Stimulated activated CD4-positive, alpha-beta T cell treated with anti-CD3 and anti-CD28 coated beads, Interleukin-4, amount 100 ng/mL, for 24 hours (primary cell): ENCODE measurements around the gene NOXA1.
"Not testable (repeated sequence)": the region's sequence is repeated elsewhere in the genome, so short reads cannot be mapped to it uniquely, and the experiment has no call there.

ENCODE experiments used
- DNase-seq: peaks from one replicate; pipeline ENCODE4 v3.0.0-alpha.2; 2020

The NOXA1 gene

DNA sequence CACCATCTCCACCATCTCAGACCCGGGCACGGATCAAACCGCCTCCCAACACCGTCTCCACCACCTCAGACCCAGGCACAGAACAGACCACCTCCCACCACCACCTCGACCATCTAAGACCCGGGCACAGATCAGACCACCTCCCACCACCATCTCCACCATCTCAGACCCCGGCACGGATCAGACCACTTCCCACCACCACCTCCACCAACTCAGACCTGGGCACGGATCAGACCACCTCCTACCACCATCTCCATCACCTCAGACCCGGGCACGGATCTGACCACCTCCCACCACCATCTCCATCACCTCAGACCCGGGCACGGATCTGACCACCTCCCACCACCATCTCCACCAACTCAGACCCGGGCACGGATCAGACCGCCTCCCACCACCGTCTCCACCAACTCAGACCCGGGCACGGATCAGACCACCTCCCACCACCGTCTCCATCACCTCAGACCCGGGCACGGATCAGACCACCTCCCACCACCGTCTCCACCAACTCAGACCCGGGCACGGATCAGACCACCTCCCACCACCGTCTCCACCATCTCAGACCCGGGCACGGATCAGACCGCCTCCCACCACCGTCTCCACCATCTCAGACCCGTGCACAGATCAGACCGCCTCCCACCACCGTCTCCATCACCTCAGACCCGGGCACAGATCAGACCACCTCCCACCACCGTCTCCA is 43.3 kb downstream of the NOXA1 start:
- DNase-seq = not testable (repeated sequence)

DNA sequence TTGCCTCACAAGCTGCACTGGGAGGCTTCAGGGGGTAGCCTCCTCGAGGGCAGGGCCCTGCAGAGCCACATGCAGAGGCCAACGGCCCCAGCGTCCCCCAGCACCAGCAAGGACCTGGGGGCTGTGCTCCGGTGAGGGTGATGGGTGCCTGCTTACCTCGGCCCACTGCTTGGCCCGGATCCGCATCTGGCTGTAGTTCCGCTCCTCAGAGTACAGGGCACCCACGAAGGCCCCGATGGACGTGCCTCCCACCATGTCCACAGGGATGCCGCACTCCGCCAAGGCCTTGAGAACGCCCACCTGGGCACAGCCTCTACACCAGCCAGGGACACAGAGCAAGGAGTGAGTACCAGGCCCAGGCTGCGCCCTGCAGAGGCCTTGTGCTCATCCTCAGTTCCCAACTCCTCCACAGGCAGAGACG is 44.0 kb downstream of the NOXA1 start:
- no peak for DNase-seq

DNA sequence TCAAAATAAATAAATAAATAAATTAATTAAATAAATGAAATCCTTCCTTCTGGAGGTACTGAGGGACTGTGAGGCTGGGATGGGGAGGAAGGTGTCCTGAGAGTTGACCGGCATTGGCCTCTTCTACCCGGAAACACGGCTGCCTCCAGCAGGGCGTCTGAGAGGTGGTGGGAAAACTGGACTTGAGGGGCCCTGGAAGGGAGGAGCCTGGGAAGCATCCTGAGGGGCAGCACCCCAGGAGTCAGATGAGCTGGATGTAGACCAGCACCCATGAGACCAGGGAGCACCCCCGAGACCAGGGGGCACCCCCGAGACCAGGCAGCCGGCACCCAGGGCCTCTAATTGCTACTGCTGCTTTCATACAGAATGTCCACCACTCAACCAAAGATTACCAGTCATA is 44.7 kb downstream of the NOXA1 start:
- DNase-seq = no peak

DNA sequence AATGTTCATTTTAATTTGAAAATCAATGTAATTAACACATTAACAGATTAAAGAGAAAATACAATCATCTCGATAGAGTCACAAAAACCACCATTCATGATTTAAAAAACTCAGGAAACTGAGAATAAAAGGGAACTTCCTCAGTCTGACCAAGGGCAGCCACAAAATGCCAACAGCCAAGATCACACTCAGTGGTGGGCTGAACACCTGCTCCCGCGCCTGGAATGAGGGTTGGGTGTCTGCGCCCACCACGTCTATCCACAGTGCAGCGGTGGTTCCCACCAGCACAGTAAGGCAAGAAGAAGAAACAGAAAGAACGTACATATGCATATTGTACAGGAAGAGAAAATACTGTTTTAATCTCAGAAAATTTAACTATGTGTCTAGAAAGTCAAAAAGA is 47.6 kb downstream of the NOXA1 start:
- no peak for DNase-seq

DNA sequence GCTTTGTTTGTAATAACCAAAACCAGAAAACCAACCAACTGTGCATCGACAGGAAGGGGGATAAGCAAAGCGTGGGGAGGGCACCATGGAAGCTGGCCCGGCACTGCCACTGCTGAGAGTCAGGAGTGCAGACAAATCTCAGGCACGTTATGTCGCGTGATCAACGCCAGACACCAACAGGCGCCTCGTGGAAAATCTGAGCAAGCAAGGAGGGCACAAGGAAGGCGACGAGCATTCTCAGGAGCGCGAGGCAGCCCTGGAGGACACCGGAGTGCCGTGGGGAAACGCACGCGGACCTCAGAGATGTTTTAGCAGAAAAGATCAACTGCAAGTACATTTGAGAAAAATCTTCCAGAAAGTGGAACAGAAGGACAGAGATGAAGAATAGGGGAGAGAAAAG is 51.1 kb downstream of the NOXA1 start:
- DNase-seq = no peak

DNA sequence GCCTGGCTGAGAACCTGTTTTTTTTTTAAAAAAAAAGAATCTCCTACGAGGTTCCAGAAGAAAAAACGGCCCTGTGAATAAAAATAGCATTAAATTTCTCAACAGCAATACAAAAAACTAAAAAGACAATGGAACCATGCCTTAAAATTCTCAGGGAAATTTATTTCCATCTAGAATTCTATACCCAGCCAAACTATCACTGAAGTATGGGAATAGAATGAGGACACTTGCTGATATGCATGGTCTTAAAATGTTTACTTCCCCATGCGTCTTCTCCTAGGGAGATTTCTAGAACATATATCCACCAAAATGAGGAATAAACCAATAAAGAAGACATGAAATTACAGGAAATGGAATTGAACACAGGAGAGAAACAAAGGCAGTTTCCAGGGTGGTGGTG is 52.5 kb downstream of the NOXA1 start:
- no peak for DNase-seq

DNA sequence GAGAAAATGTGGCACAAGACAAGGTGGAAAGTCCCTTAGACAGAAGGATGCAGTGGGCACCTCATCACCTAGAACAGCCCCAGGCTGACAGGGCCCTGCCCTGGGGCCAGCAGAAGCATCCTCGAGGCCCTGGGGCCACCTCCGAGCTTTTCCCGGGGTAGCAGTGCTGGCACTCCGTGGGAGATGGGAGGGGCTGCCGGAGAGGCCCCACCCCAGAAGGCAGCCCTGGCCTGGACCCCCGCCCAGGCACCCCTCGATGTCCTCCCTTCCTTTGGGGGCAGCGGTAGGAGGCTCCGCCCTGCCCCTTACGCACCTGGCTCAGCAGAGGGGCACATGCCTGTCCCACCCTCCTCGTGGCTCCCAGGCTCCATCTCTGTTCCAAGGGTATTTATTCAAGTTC is 53.7 kb downstream of the NOXA1 start:
- no peak for DNase-seq

DNA sequence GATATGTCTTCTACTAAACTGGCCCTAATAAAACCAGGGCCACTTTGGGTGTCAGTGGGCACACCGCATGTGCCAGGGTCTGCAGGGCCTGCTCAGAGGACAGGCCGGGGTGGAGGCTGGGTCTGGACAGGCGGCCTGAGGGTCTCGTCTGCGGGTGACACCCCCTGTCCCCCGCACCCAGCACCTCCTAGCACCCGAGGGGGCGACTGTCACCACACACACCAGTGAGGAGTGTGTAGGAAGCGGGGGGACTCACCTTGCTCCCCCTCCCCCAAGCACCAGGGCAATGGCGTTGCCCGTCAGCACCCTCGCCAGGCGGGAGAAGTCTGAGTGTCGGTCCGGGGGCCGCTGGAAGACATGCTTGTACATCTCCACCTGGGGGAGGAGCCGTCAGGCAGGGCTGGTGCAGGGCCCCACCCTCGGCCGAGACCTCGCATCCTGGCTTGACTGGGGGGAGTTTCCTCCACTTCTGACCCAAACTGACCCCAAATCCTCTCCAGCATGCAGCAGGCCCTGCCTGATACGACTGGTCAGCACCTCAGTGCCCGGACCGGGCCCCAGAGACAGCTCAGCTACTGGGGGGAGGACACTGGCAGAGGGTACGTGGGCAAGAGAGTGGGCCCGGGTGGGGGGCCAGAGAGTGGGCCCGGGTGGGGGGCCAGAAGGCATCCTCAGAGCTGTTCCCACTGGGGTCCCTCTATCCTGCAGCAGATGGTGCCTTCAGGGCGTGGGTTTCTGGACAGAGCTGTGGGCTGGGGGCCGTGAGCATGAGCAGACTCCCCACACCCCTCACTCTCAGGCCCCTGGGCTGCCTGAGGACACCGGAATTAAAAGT is 54.8 kb downstream of the NOXA1 start:
- no peak for DNase-seq

DNA sequence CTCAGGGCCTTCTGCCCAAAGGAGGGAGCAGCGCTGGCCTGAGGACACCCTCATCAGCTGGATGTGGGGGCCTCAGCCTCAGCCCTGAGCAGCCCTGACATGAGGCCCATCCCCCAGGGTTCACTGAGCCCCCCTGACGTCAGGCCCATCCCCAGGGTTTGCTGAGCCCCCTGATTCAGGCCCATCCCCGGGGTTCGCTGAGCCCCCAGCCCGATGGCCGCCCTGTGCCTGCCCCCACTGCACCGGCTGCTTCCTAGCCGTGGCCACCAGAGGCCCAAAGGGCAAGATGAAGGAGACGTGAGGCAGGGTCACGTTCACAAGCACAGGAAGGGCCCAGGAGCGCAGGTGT is 55.4 kb downstream of the NOXA1 start:
- no peak for DNase-seq

DNA sequence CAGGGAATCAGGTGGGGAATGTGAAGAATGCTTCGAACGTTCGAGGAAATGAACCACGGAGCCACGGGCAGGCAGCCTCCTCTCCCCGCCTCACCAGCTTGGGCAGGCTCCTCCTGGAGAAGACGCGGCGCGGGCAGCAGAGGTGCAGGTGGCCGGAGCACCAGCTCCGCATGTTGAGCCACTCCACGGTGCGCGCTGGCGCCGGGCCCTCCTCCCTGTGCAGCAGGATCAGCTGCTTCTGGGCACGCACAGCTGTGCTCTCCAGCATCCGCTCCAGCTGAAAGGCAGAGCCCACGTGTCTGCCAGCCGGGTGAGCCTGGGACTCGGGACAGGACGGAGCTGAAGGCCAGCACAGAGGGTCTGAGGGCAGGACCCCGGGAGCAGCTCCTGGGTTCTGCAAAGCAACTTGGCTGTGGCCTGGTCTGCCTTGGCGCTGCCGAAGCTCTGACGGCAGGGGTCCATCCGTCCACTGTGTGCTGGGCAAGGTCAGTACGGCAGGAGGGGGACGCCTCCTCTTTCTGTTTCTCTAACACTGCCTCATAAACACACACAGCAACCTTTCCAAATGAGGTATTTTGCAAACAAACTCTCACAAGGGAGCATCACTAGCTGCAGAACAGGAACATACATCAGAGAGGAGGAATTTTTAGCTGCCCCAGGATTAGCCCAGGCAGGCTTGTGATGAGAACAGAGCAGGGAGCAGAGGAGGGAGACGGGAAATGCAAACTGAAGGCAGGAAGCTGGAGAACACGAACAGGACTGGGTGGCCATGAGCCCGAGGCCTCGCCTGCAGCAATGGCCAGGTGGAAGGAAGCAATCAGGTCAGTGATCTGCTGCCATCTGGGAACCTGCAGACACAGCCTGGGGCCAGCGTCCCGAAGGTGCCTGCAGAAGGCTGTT is 56.0 kb downstream of the NOXA1 start:
- DNase-seq = no peak

DNA sequence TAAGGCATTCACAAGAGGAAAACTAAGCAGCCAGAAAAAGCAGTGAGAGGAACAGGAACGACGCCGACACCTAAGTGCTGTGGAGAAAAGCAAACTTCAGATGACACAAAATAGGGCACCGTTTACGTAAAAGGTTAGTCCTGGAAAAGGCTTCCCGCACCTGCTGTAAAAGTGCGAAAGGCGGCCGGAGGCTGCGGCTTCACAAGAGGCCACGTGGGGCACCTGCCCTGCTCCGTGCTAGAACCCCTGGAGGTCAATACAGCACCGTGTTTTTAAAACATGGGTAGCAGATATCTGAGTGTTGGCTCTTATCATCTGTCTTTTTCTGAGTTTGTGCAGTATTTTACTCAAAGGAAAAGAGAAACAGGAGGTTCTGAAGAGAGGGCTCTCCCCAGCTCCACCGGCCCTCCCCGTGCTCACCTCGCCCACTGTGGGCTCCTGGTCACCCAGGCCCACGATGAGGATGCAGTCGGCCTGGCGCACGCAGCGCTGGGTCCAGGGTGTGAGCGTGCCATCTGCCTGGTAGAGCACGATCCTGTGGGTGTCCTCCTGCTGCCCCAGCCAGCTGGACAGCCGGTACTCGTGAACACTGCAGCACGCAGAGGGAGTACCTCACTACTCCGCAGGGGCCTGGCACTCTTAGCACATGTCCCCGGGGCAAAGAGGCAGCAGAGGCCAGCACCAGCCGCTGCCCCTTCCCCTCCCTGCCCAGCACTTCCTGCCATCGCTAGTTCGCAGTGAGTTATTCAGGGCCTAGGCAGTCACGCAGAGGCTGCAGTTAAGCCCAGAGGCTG is 56.9 kb downstream of the NOXA1 start:
- DNase-seq = no peak

DNA sequence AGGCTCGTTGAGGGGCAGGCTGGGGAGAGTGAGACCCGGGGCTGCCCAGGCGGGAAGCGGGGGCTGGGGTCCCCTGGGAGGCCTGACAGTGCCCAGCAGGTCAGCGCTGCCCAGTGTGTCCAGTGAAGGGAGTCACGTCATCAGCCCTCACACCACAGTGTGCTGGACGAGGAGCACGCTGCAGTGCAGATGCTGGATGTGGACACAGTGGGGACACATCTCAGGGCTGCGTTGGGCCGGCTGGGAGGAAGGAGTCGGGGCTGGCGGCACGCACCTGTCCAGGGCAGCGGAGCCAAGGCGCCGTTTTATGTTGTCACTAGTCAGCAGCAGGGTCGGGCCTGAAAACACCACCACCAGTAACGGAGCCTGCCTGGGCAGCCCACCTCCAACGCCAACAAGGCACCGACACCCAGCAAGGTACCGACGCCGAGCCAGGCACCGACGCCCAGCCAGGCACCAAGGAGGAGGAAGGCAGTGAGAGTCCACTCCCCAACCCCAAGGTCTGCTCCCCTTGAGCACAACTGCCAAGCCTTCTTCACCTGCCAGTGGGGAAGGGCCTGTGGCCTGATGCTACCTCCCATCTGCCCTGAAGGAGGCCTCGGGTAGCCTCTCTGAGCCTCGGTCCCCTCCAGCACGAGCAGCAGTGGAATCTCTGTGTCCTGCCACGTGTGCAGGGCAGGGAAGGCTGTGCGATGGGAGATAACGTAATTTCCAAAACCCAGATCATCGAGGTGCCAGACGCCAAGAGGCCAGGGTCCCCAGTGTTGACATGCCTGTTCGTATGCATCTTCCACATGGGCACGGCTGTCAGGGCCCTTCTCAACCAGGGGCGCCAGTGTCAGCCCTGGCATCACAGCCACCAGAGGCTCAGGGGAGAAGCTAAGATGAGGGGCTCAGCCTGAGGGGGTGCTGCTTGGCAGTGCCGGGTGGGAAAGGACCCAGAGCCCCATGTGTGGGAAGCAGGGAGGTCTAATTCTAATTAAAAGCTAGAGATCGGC is 57.8 kb downstream of the NOXA1 start:
- DNase-seq = no peak

DNA sequence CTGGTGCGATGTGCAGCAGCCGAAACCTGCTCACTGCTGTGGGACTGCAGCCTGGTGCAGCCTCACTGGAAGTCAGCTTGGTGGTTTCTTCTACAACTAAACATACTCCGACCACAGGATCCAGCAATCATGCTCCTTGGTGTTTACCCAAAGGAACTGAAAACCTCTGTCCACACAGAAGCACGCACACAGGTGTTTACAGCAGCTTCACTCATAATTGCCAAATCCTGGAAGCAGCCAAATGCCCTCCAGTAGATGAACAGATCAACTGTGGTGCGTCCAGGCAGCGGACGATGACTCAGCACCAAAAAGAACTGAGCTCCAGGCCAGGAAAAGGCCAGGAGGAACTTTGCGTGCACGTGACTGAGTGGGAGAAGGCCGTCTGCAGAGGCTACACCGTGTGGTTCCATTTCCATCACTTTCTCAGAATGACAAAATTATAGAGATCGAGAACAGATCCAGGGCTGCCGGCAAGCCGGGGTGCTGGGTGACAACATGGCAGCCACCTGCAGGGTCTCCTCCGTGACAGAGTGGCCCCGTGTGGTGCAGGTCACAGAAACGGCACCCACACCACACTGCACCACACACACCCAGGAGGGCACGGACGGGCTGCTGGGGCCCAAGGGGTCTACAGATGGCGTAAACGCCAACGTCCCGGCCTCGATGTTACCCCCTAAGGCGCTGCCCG is 59.0 kb downstream of the NOXA1 start:
- DNase-seq = no peak
